ENCODE data around the gene EYS. TPM values are rescaled to one million over a fixed set of nuclear protein-coding genes. Genes with fewer than 3 reads are reported as not detected.

Gene EYS
- polyA plus RNA-seq, 1 experiment, result not detected

DNA sequence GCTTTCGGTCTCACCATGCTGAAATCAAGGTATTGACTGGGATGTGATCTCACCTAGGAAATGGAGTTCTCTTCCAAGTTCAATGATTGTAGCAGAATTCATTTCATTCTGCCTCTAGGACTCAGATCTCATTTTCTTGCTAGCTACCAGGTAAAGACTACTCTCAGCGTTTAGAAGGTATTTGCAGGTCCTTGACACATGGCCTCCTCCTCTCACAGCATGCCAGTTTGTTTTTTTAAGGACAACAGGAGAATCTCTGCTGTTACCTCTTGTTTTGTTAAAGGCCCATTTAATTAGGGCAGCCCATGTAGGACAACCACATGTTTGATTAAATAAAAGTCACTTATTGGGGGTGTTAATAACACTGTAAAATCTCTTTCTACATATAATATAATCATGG lies 757.8 kb downstream of the EYS start:
- TF ChIP-seq, protein P1, sequence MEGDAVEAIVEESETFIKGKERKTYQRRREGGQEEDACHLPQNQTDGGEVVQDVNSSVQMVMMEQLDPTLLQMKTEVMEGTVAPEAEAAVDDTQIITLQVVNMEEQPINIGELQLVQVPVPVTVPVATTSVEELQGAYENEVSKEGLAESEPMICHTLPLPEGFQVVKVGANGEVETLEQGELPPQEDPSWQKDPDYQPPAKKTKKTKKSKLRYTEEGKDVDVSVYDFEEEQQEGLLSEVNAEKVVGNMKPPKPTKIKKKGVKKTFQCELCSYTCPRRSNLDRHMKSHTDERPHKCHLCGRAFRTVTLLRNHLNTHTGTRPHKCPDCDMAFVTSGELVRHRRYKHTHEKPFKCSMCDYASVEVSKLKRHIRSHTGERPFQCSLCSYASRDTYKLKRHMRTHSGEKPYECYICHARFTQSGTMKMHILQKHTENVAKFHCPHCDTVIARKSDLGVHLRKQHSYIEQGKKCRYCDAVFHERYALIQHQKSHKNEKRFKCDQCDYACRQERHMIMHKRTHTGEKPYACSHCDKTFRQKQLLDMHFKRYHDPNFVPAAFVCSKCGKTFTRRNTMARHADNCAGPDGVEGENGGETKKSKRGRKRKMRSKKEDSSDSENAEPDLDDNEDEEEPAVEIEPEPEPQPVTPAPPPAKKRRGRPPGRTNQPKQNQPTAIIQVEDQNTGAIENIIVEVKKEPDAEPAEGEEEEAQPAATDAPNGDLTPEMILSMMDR (IDR thresholded peaks at IDR 0.05; ENCODE audit: insufficient read depth, low read depth, low read length), result no peak
- CTCF ChIA-PET, result no interaction called here
- no peak overlapping the region for H3K4me3 ChIP-seq (ENCODE audit: low read depth, low read length)
- no peak for DNase-seq (ENCODE audit: low read depth)
- POLR2A ChIA-PET, result no interaction called here
- no peaks in the 10 kb centered on the region for H3K27me3 ChIP-seq (ENCODE audit: control insufficient read depth, insufficient read depth, low read length)
- H3K36me3 ChIP-seq (ENCODE audit: control insufficient read depth, insufficient read depth, low read length), result no peaks in the 10 kb centered on the region

DNA sequence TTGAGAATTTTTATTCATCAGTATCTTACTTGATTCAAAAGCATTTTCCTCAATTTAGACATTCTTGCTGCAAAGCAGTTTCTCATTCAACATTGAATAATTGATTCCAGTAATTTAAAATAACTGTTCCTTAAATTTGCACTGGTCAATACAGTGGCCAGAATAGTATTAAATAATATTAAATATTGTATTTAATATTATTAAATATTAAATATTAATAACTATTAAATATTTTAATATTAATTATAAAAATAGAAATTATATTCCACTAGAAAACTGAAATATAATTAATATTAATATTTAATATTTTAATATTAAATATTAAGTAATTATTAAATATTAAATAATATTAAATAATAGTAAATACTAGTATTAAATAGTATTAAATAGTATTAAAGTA lies 758.8 kb downstream of the EYS start:
- Histone ChIP-seq H3K27me3 (ENCODE audit: control insufficient read depth, insufficient read depth, low read length) (no peaks in the 10 kb centered on the region), H3K36me3 (ENCODE audit: control insufficient read depth, insufficient read depth, low read length) (no peaks in the 10 kb centered on the region), H3K4me3 (ENCODE audit: low read depth, low read length) (no peak overlapping the region)
- ChIA-PET POLR2A (no interaction called here), CTCF (no interaction called here)
- no peak for DNase-seq (ENCODE audit: low read depth)
- TF ChIP-seq, protein P1 (IDR thresholded peaks at IDR 0.05; ENCODE audit: insufficient read depth, low read depth, low read length), result no peak

DNA sequence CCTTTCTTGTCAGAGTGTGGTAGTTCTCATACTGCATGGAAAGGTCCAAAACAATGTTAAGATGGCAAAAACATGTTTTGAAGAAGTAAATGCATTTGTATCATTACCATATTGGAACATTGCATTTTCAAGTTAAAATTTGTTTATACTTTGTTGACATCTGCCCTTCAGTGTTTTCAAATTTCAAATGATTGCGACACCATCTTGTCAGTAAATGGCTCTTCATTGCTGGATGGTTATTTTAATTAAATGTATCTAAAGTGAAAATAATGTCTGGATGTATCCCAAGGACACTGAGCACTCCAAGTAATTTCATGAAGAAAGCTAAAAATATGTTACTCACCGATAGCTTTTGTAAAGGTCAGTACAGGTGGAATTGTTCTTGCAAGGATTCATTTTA lies 761.6 kb downstream of the EYS start:
- no peaks in the 10 kb centered on the region for H3K27me3 ChIP-seq (ENCODE audit: control insufficient read depth, insufficient read depth, low read length)
- POLR2A ChIA-PET, result no interaction called here
- TF ChIP-seq, protein P1 (IDR thresholded peaks at IDR 0.05; ENCODE audit: insufficient read depth, low read depth, low read length), result no peak
- no peak overlapping the region for H3K4me3 ChIP-seq (ENCODE audit: low read depth, low read length)
- DNase-seq (ENCODE audit: low read depth), result no peak
- CTCF ChIA-PET, result no interaction called here
- no peaks in the 10 kb centered on the region for H3K36me3 ChIP-seq (ENCODE audit: control insufficient read depth, insufficient read depth, low read length)

DNA sequence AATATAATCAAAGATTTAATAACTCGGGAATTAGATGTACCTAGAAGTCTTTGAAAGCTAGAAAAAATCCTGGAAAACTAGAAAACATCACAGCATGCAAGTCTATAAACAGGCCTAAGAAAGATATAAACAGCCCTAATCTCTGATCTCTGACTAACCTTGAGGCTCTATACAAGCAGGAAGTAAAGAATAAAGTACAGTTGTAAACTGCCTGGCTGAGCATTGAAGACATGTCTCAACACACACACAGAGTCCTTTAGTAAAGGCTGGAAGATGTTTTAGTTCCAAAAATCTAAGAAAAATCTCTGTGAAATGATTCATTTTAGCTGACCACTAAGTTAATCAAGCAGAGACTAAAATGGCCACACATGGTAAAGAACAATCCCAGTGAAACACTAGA lies 774.5 kb downstream of the EYS start:
- CTCF ChIA-PET, result no interaction called here
- TF ChIP-seq, protein P1 (IDR thresholded peaks at IDR 0.05; ENCODE audit: insufficient read depth, low read depth, low read length), result no peak
- no peak overlapping the region for H3K4me3 ChIP-seq (ENCODE audit: low read depth, low read length)
- no peaks in the 10 kb centered on the region for H3K36me3 ChIP-seq (ENCODE audit: control insufficient read depth, insufficient read depth, low read length)
- POLR2A ChIA-PET, result no interaction called here
- DNase-seq (ENCODE audit: low read depth), result no peak
- no peaks in the 10 kb centered on the region for H3K27me3 ChIP-seq (ENCODE audit: control insufficient read depth, insufficient read depth, low read length)

DNA sequence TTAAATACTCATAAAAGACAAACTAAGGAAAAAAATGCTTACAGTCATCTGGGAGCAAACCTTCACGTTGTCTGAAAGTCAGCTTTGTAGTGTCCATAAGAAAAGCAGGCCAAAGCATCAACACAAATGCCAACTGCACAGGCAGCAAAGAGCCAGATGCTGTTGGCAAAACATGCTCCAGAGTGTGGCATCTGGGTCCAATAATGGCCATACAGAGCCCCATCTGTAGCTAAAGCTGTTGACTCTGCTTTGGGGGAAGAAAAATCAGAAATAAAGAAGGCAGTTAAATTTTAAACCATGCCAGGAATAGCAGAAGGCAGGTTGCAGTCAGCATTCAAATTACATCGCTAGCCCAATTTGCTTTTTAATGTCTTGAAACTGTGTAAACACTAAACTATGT lies 776.3 kb downstream of the EYS start:
- Histone ChIP-seq H3K36me3 (ENCODE audit: control insufficient read depth, insufficient read depth, low read length) (no peaks in the 10 kb centered on the region), H3K4me3 (ENCODE audit: low read depth, low read length) (no peak overlapping the region), H3K27me3 (ENCODE audit: control insufficient read depth, insufficient read depth, low read length) (no peaks in the 10 kb centered on the region)
- ChIA-PET POLR2A (no interaction called here), CTCF (no interaction called here)
- DNase-seq (ENCODE audit: low read depth), result no peak
- TF ChIP-seq, protein P1 (IDR thresholded peaks at IDR 0.05; ENCODE audit: insufficient read depth, low read depth, low read length), result no peak
